ENCODE measurements around the gene CCL2. TPM values are rescaled to one million over a fixed set of nuclear protein-coding genes. Genes with fewer than 3 reads are reported as not detected.
"Not testable (repeated sequence)": the region's sequence is repeated elsewhere in the genome, so short reads cannot be mapped to it uniquely, and the experiment has no call there.

CCL2 gene
- total and polyA plus RNA-seq, 2 donors = 22.4 to 46.2 TPM

- not testable (repeated sequence) for DNase-seq (ENCODE audit: extremely low spot score); H3K4me3 ChIP-seq (ENCODE audit: low read depth, low read length); H3K36me3 ChIP-seq (ENCODE audit: insufficient read depth); H3K27ac ChIP-seq (ENCODE audit: low read depth); H3K4me1 ChIP-seq (ENCODE audit: insufficient read depth)
- WGBS = 85% methylated on average over 2 of the region's 2 CpGs
These were observed 27.8 kb upstream of the CCL2 start for GRCh38 chr17:34227293-34227692.

GRCh38 chr17:34227707-34228106, 27.4 kb upstream of the CCL2 start:
- no peaks in the 10 kb centered on the region for H3K4me1 ChIP-seq (ENCODE audit: insufficient read depth)
- WGBS = 54% methylated on average over 3 of the region's 3 CpGs
- no peak overlapping the region for H3K27ac ChIP-seq (ENCODE audit: low read depth)
- no peak overlapping the region for H3K4me3 ChIP-seq (ENCODE audit: low read depth, low read length)
- no peaks in the 10 kb centered on the region for H3K36me3 ChIP-seq (ENCODE audit: insufficient read depth)
- DNase-seq (ENCODE audit: extremely low spot score) = no peak

DNA sequence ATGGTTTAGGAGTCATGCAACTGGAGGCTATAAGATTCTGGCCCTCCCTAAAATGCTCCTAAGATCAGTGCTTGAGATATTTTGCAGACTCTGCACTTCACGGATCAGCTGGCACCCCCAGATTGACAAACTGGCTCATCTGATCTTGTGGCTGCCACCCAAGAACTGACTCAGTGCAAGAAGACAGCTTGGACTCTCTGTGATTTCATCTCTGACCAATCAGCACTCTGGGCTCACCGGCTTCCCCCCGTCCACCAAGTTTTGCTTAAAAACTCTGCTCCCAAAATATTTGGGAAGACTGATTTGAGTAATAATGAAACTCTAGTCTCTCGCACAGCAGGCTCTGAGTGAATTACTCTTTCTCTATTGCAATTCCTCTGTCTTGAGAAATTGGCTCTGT, 26.3 kb upstream of the CCL2 start:
- H3K27ac ChIP-seq (ENCODE audit: low read depth) = no peak overlapping the region
- DNase-seq (ENCODE audit: extremely low spot score) = no peak
- no peaks in the 10 kb centered on the region for H3K36me3 ChIP-seq (ENCODE audit: insufficient read depth)
- 73% methylated on average over 4 of the region's 4 CpGs for WGBS
- no peaks in the 10 kb centered on the region for H3K4me1 ChIP-seq (ENCODE audit: insufficient read depth)
- H3K4me3 ChIP-seq (ENCODE audit: low read depth, low read length) = no peak overlapping the region

DNA sequence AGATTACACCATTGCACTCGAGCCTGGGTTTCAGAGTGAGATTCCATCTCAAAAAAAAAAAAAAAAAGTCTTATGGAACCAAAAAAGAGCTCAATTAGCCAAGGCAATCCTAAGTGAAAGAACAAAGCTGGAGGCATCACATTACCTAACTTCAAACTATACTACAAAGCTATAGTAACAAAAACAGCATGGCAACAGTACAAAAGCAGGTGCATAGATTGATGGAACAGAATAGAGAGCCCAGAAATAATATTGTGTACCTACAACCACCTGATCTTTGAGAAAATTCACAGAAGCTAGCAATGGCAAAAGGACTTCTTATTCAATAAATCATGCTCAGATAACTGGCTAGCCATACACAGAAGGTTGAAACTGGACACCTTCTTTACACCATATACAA, 24.7 kb upstream of the CCL2 start:
- 84% methylated on average over 1 of the region's 1 CpG for WGBS
- H3K36me3 ChIP-seq (ENCODE audit: insufficient read depth) = no peaks in the 10 kb centered on the region
- H3K4me1 ChIP-seq (ENCODE audit: insufficient read depth) = no peaks in the 10 kb centered on the region
- no peak overlapping the region for H3K27ac ChIP-seq (ENCODE audit: low read depth)
- H3K4me3 ChIP-seq (ENCODE audit: low read depth, low read length) = no peak overlapping the region
- DNase-seq (ENCODE audit: extremely low spot score) = no peak

GRCh38 chr17:34234616-34235015, 20.5 kb upstream of the CCL2 start:
- H3K27ac ChIP-seq (ENCODE audit: low read depth) = peak overlapping the region; percentile 11
- no peak for DNase-seq (ENCODE audit: extremely low spot score)
- WGBS = 84% methylated on average over 3 of the region's 3 CpGs
- no peak overlapping the region for H3K4me3 ChIP-seq (ENCODE audit: low read depth, low read length)
- H3K4me1 ChIP-seq (ENCODE audit: insufficient read depth) = no peaks in the 10 kb centered on the region
- no peaks in the 10 kb centered on the region for H3K36me3 ChIP-seq (ENCODE audit: insufficient read depth)

GRCh38 chr17:34235389-34236028, 19.6 kb upstream of the CCL2 start:
- no peaks in the 10 kb centered on the region for H3K36me3 ChIP-seq (ENCODE audit: insufficient read depth)
- no peak overlapping the region for H3K4me3 ChIP-seq (ENCODE audit: low read depth, low read length)
- no peaks in the 10 kb centered on the region for H3K4me1 ChIP-seq (ENCODE audit: insufficient read depth)
- no peak for DNase-seq (ENCODE audit: extremely low spot score)
- 19% methylated on average over 6 of the region's 6 CpGs for WGBS
- no peak overlapping the region for H3K27ac ChIP-seq (ENCODE audit: low read depth)

DNA sequence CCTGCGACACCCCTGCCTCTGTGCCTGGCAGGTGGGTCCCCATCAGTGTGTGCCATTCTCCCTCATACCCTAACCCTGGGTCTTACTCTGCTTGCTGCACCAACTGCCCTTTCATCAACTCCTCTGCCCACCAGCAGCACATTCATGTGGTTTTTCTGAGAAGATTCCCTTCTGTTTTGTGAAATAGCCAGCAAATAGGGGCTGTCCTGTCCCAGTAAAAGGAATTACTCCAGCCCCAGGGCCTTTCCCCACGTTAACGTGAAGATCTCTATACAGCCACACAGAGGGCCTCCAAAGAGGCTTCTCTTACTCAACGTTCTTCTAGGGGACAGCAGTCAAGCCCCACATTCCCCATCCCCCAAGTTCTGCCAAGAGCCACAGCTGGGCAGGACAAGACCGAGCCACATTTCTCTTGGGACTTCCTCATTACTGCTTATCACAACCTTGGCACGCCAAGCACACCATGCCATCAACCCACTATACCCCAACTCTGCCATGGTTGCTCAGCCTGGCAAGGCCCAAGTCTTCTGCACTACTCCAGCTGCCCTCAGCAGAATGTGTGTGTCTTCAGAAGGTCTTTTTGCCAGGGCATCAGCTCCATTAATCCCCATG, 18.7 kb upstream of the CCL2 start:
- DNase-seq (ENCODE audit: extremely low spot score) = no peak
- Histone ChIP-seq H3K36me3 (ENCODE audit: insufficient read depth) (no peaks in the 10 kb centered on the region), H3K27ac (ENCODE audit: low read depth) (no peak overlapping the region), H3K4me3 (ENCODE audit: low read depth, low read length) (no peak overlapping the region), H3K4me1 (ENCODE audit: insufficient read depth) (no peaks in the 10 kb centered on the region)
- WGBS = 84% methylated on average over 6 of the region's 6 CpGs

DNA sequence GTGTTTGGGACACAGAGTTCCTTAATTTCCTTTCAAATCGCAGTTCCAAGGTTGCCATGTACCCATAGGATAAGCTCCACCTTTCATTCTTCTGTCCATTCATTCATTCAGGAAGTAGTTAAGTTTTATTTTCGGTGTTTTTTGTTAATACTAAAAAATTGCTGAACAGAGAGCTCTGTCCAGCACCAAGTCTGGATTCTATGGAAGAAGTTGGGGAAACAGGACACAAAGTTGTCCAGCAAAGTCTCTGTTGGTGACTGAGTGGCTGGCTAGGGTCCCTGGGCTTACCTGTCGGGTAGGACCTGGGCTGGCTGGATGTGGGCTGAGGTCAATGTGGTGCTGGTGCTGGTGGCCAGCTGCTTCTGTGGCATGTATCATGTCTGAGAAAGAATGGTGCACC, 17.6 kb upstream of the CCL2 start:
- WGBS = 93% methylated on average over 3 of the region's 3 CpGs
- H3K27ac ChIP-seq (ENCODE audit: low read depth) = no peak overlapping the region
- H3K36me3 ChIP-seq (ENCODE audit: insufficient read depth) = no peaks in the 10 kb centered on the region
- no peak for DNase-seq (ENCODE audit: extremely low spot score)
- no peak overlapping the region for H3K4me3 ChIP-seq (ENCODE audit: low read depth, low read length)
- no peaks in the 10 kb centered on the region for H3K4me1 ChIP-seq (ENCODE audit: insufficient read depth)

DNA sequence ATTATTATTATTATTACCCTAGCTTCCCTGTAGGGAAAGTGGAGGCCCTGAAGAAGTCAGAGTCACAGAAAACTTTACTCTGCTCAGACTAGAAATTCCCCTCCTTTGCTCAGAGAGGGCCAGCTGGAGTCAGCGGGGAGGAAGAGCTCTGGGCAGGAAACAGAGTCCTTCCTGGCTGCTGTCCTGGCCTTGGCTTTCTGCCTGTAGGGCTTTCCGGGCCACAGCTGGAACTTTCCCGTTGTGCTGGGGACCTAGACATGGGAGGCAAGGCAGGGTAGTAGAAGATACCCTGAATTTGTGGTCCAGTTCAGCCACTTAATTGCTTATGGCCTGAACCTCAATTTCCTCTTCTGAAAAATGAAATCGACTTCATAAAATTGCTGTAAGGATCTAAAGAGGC, 14.0 kb upstream of the CCL2 start:
- Histone ChIP-seq H3K36me3 (ENCODE audit: insufficient read depth) (no peaks in the 10 kb centered on the region), H3K4me3 (ENCODE audit: low read depth, low read length) (no peak overlapping the region), H3K27ac (ENCODE audit: low read depth) (no peak overlapping the region), H3K4me1 (ENCODE audit: insufficient read depth) (no peaks in the 10 kb centered on the region)
- 12% methylated on average over 4 of the region's 4 CpGs for WGBS
- no peak for DNase-seq (ENCODE audit: extremely low spot score)

DNA sequence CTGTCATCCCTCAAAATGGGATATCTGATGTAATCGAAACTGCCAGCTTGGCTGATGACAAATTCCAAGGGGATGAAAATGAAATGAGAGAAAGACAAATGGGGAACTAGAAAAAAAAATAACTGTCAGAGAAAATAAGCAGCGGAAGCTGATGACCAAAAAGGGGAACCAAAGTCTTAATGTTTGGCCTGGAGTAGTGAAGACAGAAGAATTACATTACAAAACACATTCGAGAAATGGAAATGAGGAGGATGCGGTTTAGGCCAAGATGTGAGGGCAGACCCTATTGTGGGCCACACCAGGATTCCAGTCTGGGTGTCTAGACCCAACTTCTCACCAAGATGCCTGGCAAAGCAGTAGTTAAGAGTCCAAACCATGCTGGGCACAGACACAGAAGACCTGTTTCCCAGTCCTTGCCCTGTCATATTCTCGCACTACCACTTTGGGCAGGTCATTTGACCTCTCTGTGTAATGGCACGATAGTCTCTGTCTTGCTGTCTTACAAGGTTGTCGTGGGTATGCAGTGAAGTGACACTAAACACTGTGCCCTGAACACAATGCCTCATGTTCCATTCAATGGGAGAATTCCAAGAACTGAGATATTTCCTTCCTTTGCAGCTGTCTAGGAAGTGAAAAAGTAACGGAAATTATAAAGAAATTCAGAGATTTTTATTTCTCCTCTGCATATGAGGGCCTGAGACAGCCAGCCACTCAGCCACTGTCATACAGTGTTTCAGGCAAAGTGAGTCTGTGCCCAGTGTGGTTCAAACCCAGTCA, 12.3 kb upstream of the CCL2 start:
- Histone ChIP-seq H3K4me1 (ENCODE audit: insufficient read depth) (no peaks in the 10 kb centered on the region), H3K36me3 (ENCODE audit: insufficient read depth) (no peaks in the 10 kb centered on the region), H3K27ac (ENCODE audit: low read depth) (no peak overlapping the region), H3K4me3 (ENCODE audit: low read depth, low read length) (no peak overlapping the region)
- 77% methylated on average over 8 of the region's 8 CpGs for WGBS
- no peak for DNase-seq (ENCODE audit: extremely low spot score)

DNA sequence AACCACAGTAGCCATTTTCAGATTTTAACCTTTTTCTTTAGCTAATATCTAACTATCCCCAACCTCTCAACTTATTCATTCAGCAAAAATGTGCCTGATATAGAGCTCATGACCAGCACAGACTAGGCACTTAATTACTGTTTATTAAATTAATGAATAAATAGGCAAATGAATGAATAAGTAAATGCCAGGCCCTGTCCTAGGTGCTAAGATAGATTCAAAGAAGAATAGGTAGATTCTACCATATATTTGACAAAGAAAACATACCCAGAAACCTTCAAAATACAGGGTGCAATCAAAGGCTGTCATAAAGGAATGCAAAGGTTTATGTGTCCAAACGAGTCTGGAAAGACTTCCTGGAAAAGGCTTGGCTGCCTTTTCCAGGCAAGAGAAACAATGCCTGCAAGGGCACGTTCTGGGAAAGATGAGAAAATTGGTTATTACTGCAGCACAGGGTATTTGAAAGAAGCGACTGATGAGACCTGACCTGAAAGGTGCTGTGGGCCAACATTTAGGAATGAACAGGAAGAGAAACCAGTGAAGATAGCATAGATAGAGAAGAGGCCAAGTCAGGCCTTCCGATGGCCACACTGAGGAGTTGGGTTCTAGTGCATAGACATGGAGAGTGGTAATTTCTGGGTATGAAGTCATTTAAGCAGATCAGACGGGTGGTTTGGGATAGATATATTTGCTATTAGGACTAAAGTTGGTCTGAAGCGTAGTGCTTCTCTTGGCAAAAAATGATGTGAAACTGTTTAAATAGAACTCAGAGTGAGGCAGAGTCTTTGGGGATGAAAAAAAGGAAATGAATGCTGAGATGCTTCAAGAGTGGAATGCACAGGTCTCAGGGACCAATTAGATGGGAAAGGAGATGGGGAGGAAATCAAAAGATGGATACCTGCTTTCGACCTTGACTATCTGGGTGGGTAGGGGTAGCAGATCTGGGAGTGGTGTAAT, 11.4 kb upstream of the CCL2 start:
- no peaks in the 10 kb centered on the region for H3K36me3 ChIP-seq (ENCODE audit: insufficient read depth)
- no peak for DNase-seq (ENCODE audit: extremely low spot score)
- H3K27ac ChIP-seq (ENCODE audit: low read depth) = no peak overlapping the region
- no peaks in the 10 kb centered on the region for H3K4me1 ChIP-seq (ENCODE audit: insufficient read depth)
- no peak overlapping the region for H3K4me3 ChIP-seq (ENCODE audit: low read depth, low read length)
- 80% methylated on average over 7 of the region's 7 CpGs for WGBS

- no peak overlapping the region for H3K27ac ChIP-seq (ENCODE audit: low read depth)
These were observed 9.7 kb upstream of the CCL2 start for GRCh38 chr17:34245351-34245905.

DNA sequence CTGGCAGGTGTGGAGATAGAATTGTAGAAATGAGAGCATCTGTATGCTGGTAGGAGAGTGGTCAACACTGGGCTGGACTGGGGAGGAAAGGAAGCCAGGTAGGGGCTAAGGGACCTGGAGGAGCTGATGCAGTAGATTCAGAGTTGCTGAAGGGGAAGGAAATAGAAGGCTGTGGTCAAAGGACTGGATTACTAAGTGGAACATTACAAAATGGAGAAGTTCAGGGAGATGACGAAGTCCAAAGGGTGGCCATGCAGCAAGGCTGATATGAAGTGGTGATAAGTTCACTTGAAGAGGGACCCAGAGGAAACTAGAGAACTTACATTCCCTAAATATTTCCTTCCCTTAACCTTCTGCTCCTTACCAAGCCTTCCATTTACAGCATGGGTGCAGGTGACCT, 8.6 kb upstream of the CCL2 start:
- no peak for DNase-seq (ENCODE audit: extremely low spot score)
- 90% methylated on average over 1 of the region's 1 CpG for WGBS

More at GRCh38 chr17:34245351-34245905, 9.7 kb upstream of the CCL2 start:
- H3K36me3 ChIP-seq (ENCODE audit: insufficient read depth) = no peaks in the 10 kb centered on the region
- DNase-seq (ENCODE audit: extremely low spot score) = no peak
- 67% methylated on average over 6 of the region's 6 CpGs for WGBS
- H3K4me1 ChIP-seq (ENCODE audit: insufficient read depth) = no peaks in the 10 kb centered on the region
- H3K4me3 ChIP-seq (ENCODE audit: low read depth, low read length) = no peak overlapping the region

More for the DNA sequence above, 8.6 kb upstream of the CCL2 start:
- H3K4me1 ChIP-seq (ENCODE audit: insufficient read depth) = no peaks in the 10 kb centered on the region
- H3K4me3 ChIP-seq (ENCODE audit: low read depth, low read length) = no peak overlapping the region
- H3K36me3 ChIP-seq (ENCODE audit: insufficient read depth) = no peaks in the 10 kb centered on the region
- H3K27ac ChIP-seq (ENCODE audit: low read depth) = no peak overlapping the region
